Thyroid gland (tissue), 4 donors: Measurements from ENCODE around the gene CAMTA2.

Source experiments
- POLR2A ChIP-seq, 2 donors: fragments of 450-650 bp; IDR thresholded peaks; one replicate each; pipeline ENCODE4 v1.6.1; 2017; ENCODE audit warnings: antibody characterized with exemption in 2 of 2, mild to moderate bottlenecking in 2 of 2, moderate library complexity in 1 of 2
- TF ChIP-seq, protein P1 (sequence below), 6 experiments: fragments of 200-600 bp in 3 of 6; fragments of 450-650 bp in 3 of 6; sonication (generic) in 3 of 6; IDR thresholded peaks; one replicate each; pipeline ENCODE4 v1.5.1; 2016 to 2019; ENCODE audit warnings: antibody characterized with exemption in 6 of 6, mild to moderate bottlenecking in 2 of 6, inconsistent platforms in 1 of 6, moderate library complexity in 1 of 6

DNA sequence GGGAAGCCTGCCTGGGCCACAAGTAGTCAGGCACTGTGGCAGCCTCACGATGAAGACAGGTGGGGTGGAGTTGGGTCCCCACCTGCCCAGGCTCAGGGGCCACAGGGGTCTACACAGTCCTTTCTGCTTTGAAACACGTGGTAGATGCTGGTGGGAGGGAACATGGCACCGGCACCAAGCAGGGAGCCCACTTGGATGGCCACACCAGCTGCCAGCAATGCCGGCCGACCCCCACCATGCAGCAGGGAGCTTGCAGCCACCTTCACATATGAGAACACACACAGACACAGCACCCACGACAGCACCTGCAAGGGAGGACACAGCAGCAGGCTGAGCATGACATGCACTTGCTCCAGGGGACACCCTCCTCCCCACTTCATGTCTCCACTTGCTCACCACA is 45.4 kb upstream of the CAMTA2 start:
- TF ChIP-seq, protein P1, sequence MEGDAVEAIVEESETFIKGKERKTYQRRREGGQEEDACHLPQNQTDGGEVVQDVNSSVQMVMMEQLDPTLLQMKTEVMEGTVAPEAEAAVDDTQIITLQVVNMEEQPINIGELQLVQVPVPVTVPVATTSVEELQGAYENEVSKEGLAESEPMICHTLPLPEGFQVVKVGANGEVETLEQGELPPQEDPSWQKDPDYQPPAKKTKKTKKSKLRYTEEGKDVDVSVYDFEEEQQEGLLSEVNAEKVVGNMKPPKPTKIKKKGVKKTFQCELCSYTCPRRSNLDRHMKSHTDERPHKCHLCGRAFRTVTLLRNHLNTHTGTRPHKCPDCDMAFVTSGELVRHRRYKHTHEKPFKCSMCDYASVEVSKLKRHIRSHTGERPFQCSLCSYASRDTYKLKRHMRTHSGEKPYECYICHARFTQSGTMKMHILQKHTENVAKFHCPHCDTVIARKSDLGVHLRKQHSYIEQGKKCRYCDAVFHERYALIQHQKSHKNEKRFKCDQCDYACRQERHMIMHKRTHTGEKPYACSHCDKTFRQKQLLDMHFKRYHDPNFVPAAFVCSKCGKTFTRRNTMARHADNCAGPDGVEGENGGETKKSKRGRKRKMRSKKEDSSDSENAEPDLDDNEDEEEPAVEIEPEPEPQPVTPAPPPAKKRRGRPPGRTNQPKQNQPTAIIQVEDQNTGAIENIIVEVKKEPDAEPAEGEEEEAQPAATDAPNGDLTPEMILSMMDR (IDR thresholded peaks at IDR 0.05) = no peak
- TF ChIP-seq POLR2A (IDR thresholded peaks at IDR 0.05) = no peak
